Measurements from ENCODE around the gene SPCS1.

The SPCS1 gene

GRCh38 chr3:52733256-52733891 is 27.5 kb downstream of the SPCS1 start:
- H3K4me3 Mint-ChIP-seq, result no peak overlapping the region
- H3K27ac Mint-ChIP-seq, result no peak overlapping the region
- H3K27me3 Mint-ChIP-seq, result no peaks in the 10 kb centered on the region
- H3K36me3 Mint-ChIP-seq (ENCODE audit: low read depth), result peaks cover 91% of the 10 kb centered on the region
- peaks cover 13% of the 10 kb centered on the region for H3K4me1 Mint-ChIP-seq (ENCODE audit: low read depth)
- no peak for DNase-seq
- H3K9me3 Mint-ChIP-seq, result peaks cover 25% of the 10 kb centered on the region

GRCh38 chr3:52739730-52740129 is 33.8 kb downstream of the SPCS1 start:
- Mint-ChIP-seq H3K36me3 (ENCODE audit: low read depth) (peaks cover 83% of the 10 kb centered on the region), H3K9me3 (no peaks in the 10 kb centered on the region), H3K27ac (no peak overlapping the region), H3K4me3 (no peak overlapping the region), H3K27me3 (no peaks in the 10 kb centered on the region), H3K4me1 (ENCODE audit: low read depth) (no peaks in the 10 kb centered on the region)
- no peak for DNase-seq

GRCh38 chr3:52742418-52743041 is 36.6 kb downstream of the SPCS1 start:
- Mint-ChIP-seq H3K4me3 (no peak overlapping the region), H3K27me3 (no peaks in the 10 kb centered on the region), H3K27ac (no peak overlapping the region), H3K4me1 (ENCODE audit: low read depth) (no peaks in the 10 kb centered on the region), H3K9me3 (no peaks in the 10 kb centered on the region), H3K36me3 (ENCODE audit: low read depth) (peaks cover 84% of the 10 kb centered on the region)
- DNase-seq, result no peak

- H3K4me3 Mint-ChIP-seq, result no peak overlapping the region
- DNase-seq, result no peak
- H3K36me3 Mint-ChIP-seq (ENCODE audit: low read depth), result peaks cover 80% of the 10 kb centered on the region
- H3K9me3 Mint-ChIP-seq, result no peaks in the 10 kb centered on the region
- H3K27me3 Mint-ChIP-seq, result no peaks in the 10 kb centered on the region
- H3K27ac Mint-ChIP-seq, result no peak overlapping the region
- H3K4me1 Mint-ChIP-seq (ENCODE audit: low read depth), result no peaks in the 10 kb centered on the region
Measured at GRCh38 chr3:52743152-52743551, 37.2 kb downstream of the SPCS1 start.

- Mint-ChIP-seq H3K27me3 (no peaks in the 10 kb centered on the region), H3K36me3 (ENCODE audit: low read depth) (peaks cover 82% of the 10 kb centered on the region), H3K27ac (no peak overlapping the region), H3K9me3 (no peaks in the 10 kb centered on the region), H3K4me1 (ENCODE audit: low read depth) (no peaks in the 10 kb centered on the region), H3K4me3 (no peak overlapping the region)
- DNase-seq, result no peak
Measured at GRCh38 chr3:52743721-52744120, 37.8 kb downstream of the SPCS1 start.

- Mint-ChIP-seq H3K27ac (no peak overlapping the region), H3K9me3 (no peaks in the 10 kb centered on the region), H3K4me3 (no peak overlapping the region), H3K27me3 (no peaks in the 10 kb centered on the region), H3K4me1 (ENCODE audit: low read depth) (no peaks in the 10 kb centered on the region), H3K36me3 (ENCODE audit: low read depth) (peaks cover 73% of the 10 kb centered on the region)
- no peak for DNase-seq
Measured at GRCh38 chr3:52752045-52752660, 46.2 kb downstream of the SPCS1 start.

- Mint-ChIP-seq H3K27ac (no peak overlapping the region), H3K36me3 (ENCODE audit: low read depth) (peaks cover 77% of the 10 kb centered on the region), H3K4me3 (no peak overlapping the region), H3K9me3 (no peaks in the 10 kb centered on the region), H3K27me3 (no peaks in the 10 kb centered on the region), H3K4me1 (ENCODE audit: low read depth) (peaks cover 1% of the 10 kb centered on the region)
- no peak for DNase-seq
Measured at GRCh38 chr3:52754373-52754772, 48.5 kb downstream of the SPCS1 start.

GRCh38 chr3:52756141-52756540 is 50.2 kb downstream of the SPCS1 start:
- H3K36me3 Mint-ChIP-seq (ENCODE audit: low read depth), result peaks cover 74% of the 10 kb centered on the region
- no peaks in the 10 kb centered on the region for H3K27me3 Mint-ChIP-seq
- no peak overlapping the region for H3K27ac Mint-ChIP-seq
- H3K4me1 Mint-ChIP-seq (ENCODE audit: low read depth), result peaks cover 6% of the 10 kb centered on the region
- DNase-seq, result no peak
- H3K9me3 Mint-ChIP-seq, result no peaks in the 10 kb centered on the region
- no peak overlapping the region for H3K4me3 Mint-ChIP-seq

All from activated T-cell treated with anti-CD3 and anti-CD28 coated beads, Interleukin-2, amount 50 U/mL, for 24 hours (primary cell).